ENCODE data around the gene MRPS10.
"Not testable (repeated sequence)": the region's sequence is repeated elsewhere in the genome, so short reads cannot be mapped to it uniquely, and the experiment has no call there.

MRPS10 gene

GRCh38 chr6:42203183-42203582, 14.5 kb downstream of the MRPS10 start:
- no peak for DNase-seq

- DNase-seq: not testable (repeated sequence)
These were observed 15.3 kb downstream of the MRPS10 start for GRCh38 chr6:42202131-42202915.

- no peak for DNase-seq
These were observed 16.3 kb downstream of the MRPS10 start for GRCh38 chr6:42201382-42201781.

- no peak for DNase-seq
These were observed 17.6 kb downstream of the MRPS10 start for GRCh38 chr6:42200035-42200434.

- no peak for DNase-seq
These were observed 18.3 kb downstream of the MRPS10 start for GRCh38 chr6:42199106-42199981.

GRCh38 chr6:42197555-42198362, 19.9 kb downstream of the MRPS10 start:
- no peak for DNase-seq

DNA sequence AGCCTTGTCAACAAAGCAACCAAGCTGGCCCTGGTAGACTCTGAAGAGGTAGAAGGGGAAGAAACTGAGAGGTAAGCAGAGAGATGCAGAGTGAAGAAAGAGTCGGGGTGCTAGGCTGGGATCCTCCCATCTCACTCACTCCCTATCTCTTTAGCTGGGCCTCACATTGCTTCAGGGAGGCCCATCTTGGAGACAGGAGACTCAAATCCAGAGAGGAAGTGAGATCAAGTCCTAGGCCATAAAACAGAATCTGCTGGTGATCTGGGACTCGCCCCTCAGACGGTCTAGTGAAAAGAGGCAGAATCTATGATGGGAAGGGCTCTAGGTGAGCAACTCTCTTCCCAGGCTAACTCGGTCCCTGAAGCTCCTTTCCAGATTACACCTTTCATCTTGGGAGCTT, 22.2 kb downstream of the MRPS10 start:
- DNase-seq: no peak

- DNase-seq: no peak
These were observed 23.6 kb downstream of the MRPS10 start for GRCh38 chr6:42194056-42194455.

GRCh38 chr6:42193491-42193894, 24.2 kb downstream of the MRPS10 start:
- DNase-seq: no peak

- DNase-seq: not testable (repeated sequence)
These were observed 25.3 kb downstream of the MRPS10 start for GRCh38 chr6:42192385-42192784.

DNA sequence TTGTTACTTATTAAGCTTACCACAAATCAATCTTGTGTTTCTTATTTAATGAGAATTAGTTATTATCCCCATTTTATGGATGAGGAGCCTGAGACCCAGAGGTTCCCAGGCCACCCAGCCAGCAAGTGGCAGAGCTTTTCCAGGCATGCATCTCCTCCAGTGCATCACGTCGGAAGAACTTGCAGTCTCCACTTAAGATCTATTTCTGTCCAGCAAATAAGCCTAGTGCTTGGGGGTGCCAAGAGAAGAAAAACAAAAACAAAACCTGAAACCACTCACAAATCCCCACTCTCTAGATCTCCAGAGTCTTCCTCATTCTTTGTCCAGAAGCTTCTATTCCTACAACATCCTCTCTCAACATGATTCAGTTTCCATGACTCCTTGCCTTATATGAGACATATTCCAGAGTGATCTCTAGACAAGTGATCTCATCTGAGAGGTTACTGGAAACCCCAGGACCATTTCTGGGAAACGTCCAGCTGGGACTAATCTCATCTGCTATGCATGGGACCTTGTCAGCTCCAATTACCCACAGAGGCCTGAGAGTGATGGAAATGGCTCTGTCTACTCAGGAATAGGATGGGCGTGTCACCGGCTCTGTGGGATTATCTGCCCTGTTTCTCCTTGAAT, 27.0 kb downstream of the MRPS10 start:
- DNase-seq: no peak

DNA sequence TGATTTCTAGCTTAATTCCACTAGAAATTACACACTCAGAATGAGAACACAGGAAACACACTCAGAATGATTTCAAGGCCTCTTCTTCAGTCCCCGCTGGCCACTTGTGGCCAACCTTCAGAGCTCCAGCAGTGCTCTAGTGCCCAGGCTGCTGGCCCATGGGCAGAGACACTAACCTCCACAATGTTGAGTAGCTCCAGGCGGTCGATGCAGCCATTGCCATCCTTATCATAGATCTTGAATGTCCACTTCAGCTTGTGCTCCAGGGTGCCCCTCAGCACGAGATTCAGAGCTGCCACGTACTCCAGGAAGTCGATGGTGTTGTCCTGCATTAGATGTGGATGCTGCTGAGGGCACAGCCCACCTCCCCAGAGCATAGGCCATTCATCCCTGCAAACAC, 29.3 kb downstream of the MRPS10 start:
- DNase-seq: no peak

DNA sequence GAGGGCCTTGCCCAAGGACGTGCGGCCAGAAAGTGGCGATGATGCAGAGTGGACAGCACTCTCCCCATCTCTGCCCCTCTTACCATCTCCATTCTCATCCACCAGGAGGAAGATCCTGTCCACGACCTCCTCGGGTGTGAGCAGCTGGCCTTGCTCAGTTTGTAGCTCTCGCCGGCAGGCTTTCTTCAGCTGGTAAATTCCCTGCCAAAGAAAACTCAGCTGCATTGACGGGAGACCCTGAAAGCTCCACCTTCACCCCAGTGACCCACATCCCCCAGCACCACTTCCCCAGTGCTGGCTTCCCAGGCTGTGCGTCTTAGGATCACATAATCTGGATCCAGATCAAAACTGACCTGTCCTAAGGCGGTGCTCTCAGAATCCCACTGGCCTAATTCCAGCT, 32.1 kb downstream of the MRPS10 start:
- DNase-seq: no peak

GRCh38 chr6:42184475-42184874, 33.2 kb downstream of the MRPS10 start:
- DNase-seq: no peak

- no peak for DNase-seq
These were observed 35.6 kb downstream of the MRPS10 start for GRCh38 chr6:42182101-42182500.

DNA sequence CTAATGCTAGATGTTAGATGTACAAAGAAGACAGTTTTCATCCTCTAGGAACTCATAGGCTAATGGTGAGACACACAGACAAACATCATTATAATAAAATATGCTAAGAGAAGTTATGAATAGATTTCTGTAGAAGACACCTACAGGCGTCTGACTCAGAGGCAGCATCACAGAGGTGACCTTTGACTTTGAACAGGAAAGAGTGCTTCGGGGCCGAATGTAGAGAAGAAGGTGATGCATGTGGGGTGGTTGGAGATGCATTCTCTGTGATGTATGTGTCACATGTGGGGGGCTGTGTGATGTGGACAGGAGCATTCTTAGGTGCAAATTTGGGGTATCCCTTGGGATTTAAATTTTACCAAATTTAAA, 37.7 kb downstream of the MRPS10 start:
- DNase-seq: no peak

GRCh38 chr6:42179261-42179944, 38.3 kb downstream of the MRPS10 start:
- no peak for DNase-seq

- DNase-seq: peak; percentile 5
These were observed 39.9 kb downstream of the MRPS10 start for GRCh38 chr6:42177514-42178364.

DNA sequence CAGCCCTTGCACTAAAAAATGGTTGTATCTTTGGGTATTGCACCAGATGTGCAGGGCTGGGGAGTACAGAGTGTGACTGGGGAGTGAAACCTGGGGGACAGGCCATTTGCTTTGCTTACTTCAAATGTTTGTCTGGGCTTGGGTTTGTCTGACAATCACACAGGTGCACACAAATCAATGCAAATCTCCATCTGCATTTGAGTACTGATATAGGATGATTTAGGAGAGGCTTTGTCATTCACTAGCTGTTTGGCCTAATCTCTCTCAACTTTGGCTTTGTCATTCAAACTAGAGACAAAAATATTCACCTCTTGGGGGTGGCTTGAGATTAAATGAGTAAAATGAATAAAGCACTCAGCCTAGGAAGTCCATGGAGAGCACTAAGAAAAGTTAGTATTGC, 40.7 kb downstream of the MRPS10 start:
- no peak for DNase-seq

- no peak for DNase-seq
These were observed 41.8 kb downstream of the MRPS10 start for GRCh38 chr6:42175860-42176259.

GRCh38 chr6:42173101-42173500, 44.6 kb downstream of the MRPS10 start, which contains the start of gene GUCA1A:
Gene GUCA1A, plus strand, starts transcription at chr6:42173364. Its CDS starts 250 bp downstream, at chr6:42173614.
- DNase-seq: no peak

Measured in stimulated activated CD4-positive, alpha-beta T cell treated with anti-CD3 and anti-CD28 coated beads, Interleukin-12 subunit alpha, Interleukin-12 subunit beta, amount 100 ng/mL, for 4 hours (primary cell).